HG02973 (cell line): ENCODE data around the gene ARHGDIA.

ENCODE experiments used
- ATAC-seq: cut with Tn5 transposase; IDR thresholded peaks from one replicate; pipeline ENCODE4 v1.9.1; 2021; ENCODE audit warnings: moderate library complexity; ENCODE audit not compliant: unreplicated experiment

ARHGDIA gene

GRCh38 chr17:81865733-81866439 lies 5.3 kb downstream of the ARHGDIA start:
- ATAC-seq, result no peak

GRCh38 chr17:81865358-81865732 lies 5.8 kb downstream of the ARHGDIA start:
- no peak for ATAC-seq

- no peak for ATAC-seq
Observed at GRCh38 chr17:81863833-81864768, 7.0 kb downstream of the ARHGDIA start.

GRCh38 chr17:81863123-81863675 lies 7.9 kb downstream of the ARHGDIA start:
- no peak for ATAC-seq

- ATAC-seq, result peak; percentile 71
Observed at GRCh38 chr17:81860756-81861568, 10.2 kb downstream of the ARHGDIA start.

- no peak for ATAC-seq
Observed at GRCh38 chr17:81859906-81860755, 11.0 kb downstream of the ARHGDIA start, which contains the start of gene P4HB. Gene P4HB, minus strand, starts transcription at chr17:81860535. Its CDS starts 64 bp downstream, at chr17:81860471.

- no peak for ATAC-seq
Observed at GRCh38 chr17:81858967-81859905, 11.9 kb downstream of the ARHGDIA start.

- no peak for ATAC-seq
Observed at GRCh38 chr17:81858170-81858966, 12.8 kb downstream of the ARHGDIA start.

- no peak for ATAC-seq
Observed at GRCh38 chr17:81854974-81855774, 16.0 kb downstream of the ARHGDIA start.

GRCh38 chr17:81852237-81852636 lies 18.9 kb downstream of the ARHGDIA start:
- no peak for ATAC-seq

- ATAC-seq, result no peak
Observed at GRCh38 chr17:81851423-81851822, 19.7 kb downstream of the ARHGDIA start.

GRCh38 chr17:81849457-81849856 lies 21.7 kb downstream of the ARHGDIA start:
- no peak for ATAC-seq

GRCh38 chr17:81846743-81847689 lies 24.1 kb downstream of the ARHGDIA start:
- no peak for ATAC-seq

GRCh38 chr17:81845881-81846742 lies 25.0 kb downstream of the ARHGDIA start:
- no peak for ATAC-seq

GRCh38 chr17:81845361-81845760 lies 25.8 kb downstream of the ARHGDIA start:
- no peak for ATAC-seq
